Endothelial cell of umbilical vein (primary cell): ENCODE results near the gene APC2. TPM values are rescaled to one million over a fixed set of nuclear protein-coding genes. Genes with fewer than 3 reads are reported as not detected.
"Not testable (repeated sequence)": the region's sequence is repeated elsewhere in the genome, so short reads cannot be mapped to it uniquely, and the experiment has no call there.

Experiments used
- BruUV-seq: library from RNA; stranded (reverse); fragments of 400-500 nt; replicated peaks from 2 replicates; lab custom pipeline; 2021; lab: Mats Ljungman, UMichigan
- CTCF ChIA-PET: fragments of 300-600, 350-600 bp; sonication (Branson Sonifier 250); formaldehyde crosslinking; loops from one replicate; lab custom pipeline; 2021; ENCODE audit warnings: antibody characterized with exemption, inconsistent platforms; lab: Charles Lee
- POLR2A ChIA-PET: fragments of 300-600, 350-600 bp; sonication (Branson Sonifier 250); formaldehyde crosslinking; loops from one replicate; lab custom pipeline; 2021; ENCODE audit warnings: antibody characterized with exemption, inconsistent platforms; lab: Charles Lee
- DNase-seq: peaks from one replicate; pipeline ENCODE4 v3.0.0-alpha.2; 2011; ENCODE audit warnings: low read depth, low spot score
- FAIRE-seq: peaks from 2 replicates; lab custom pipeline; 2011; peaks lifted over from hg19 to GRCh38; lab: Jason Lieb, UNC
- H2AFZ ChIP-seq: 2 replicates; pipeline ENCODE4 v1.6.0; 2012; ENCODE audit warnings: low read depth, low read length, control low read depth, inconsistent platforms
- H3K27ac ChIP-seq: 2 replicates; pipeline ENCODE4 v1.5.1; 2011; ENCODE audit warnings: low read depth, mild to moderate bottlenecking, control low read depth, low read length, moderate library complexity; ENCODE audit not compliant: insufficient read depth
- H3K27me3 ChIP-seq, 2 experiments: 2 replicates each; pipeline versions ENCODE4 v1.6.0 to v1.6.1; 2011; ENCODE audit warnings: low read length in 2 of 2, mixed read lengths in 1 of 2; ENCODE audit not compliant: control insufficient read depth in 2 of 2, insufficient read depth in 2 of 2
- H3K36me3 ChIP-seq, 2 experiments: 2 replicates in 1 of 2; 3 replicates in 1 of 2; pipeline ENCODE4 v1.5.1; 2011; ENCODE audit warnings: low read length in 2 of 2, mild to moderate bottlenecking in 1 of 2, moderate library complexity in 1 of 2; ENCODE audit not compliant: control insufficient read depth in 2 of 2, insufficient read depth in 2 of 2; ENCODE audit errors: extremely low read depth in 1 of 2
- H3K4me1 ChIP-seq: 3 replicates; pipeline ENCODE4 v1.5.1; 2011; ENCODE audit warnings: mild to moderate bottlenecking, low read length; ENCODE audit not compliant: control insufficient read depth, insufficient read depth; ENCODE audit errors: extremely low read depth
- H3K4me2 ChIP-seq: 2 replicates; pipeline ENCODE4 v1.6.1; 2011; ENCODE audit warnings: low read length, control low read depth, mixed read lengths; ENCODE audit not compliant: insufficient read depth
- H3K4me3 ChIP-seq, 3 experiments: fragments of 200-600 bp in 1 of 3; sonication (generic), shearing (Covaris generic) in 1 of 3; replicated peaks in 1 of 3; 2 replicates each; pipeline ENCODE4 v1.5.1; 2011 to 2016; ENCODE audit warnings: control low read depth in 3 of 3, low read length in 3 of 3, mild to moderate bottlenecking in 2 of 3, inconsistent platforms in 1 of 3, low read depth in 1 of 3, moderate library complexity in 1 of 3; ENCODE audit not compliant: insufficient read depth in 1 of 3
- H3K79me2 ChIP-seq: 2 replicates; pipeline ENCODE4 v1.6.0; 2012; ENCODE audit warnings: low read length, inconsistent platforms; ENCODE audit not compliant: control insufficient read depth, insufficient read depth
- H3K9ac ChIP-seq: replicated peaks from 2 replicates; pipeline ENCODE3; 2011; ENCODE audit warnings: low read length, control low read depth; ENCODE audit not compliant: insufficient read depth; ENCODE audit errors: extremely low read depth
- H3K9me1 ChIP-seq: replicated peaks from 3 replicates; pipeline ENCODE4 v1.6.0; 2011; ENCODE audit warnings: mild to moderate bottlenecking, low read length; ENCODE audit not compliant: control insufficient read depth, insufficient read depth; ENCODE audit errors: extremely low read depth
- H3K9me3 ChIP-seq: replicated peaks from 2 replicates; pipeline ENCODE4 v1.5.1; 2012; ENCODE audit warnings: low read length, inconsistent platforms; ENCODE audit not compliant: control insufficient read depth, insufficient read depth
- H4K20me1 ChIP-seq: replicated peaks from 2 replicates; pipeline ENCODE3; 2011; ENCODE audit warnings: mild to moderate bottlenecking, low read length; ENCODE audit not compliant: control insufficient read depth, insufficient read depth; ENCODE audit errors: extremely low read depth
- CTCF ChIP-seq, 2 donors: IDR thresholded peaks; 1 replicate in 1 of 2; 2 replicates in 1 of 2; pipeline ENCODE4 v1.5.1; 2011; ENCODE audit warnings: low read length in 2 of 2, mild to moderate bottlenecking in 2 of 2, moderate library complexity in 2 of 2, control low read depth in 1 of 2, inconsistent platforms in 1 of 2, low read depth in 1 of 2; ENCODE audit not compliant: insufficient read depth in 1 of 2; ENCODE audit errors: extremely low read depth in 1 of 2
- FOS ChIP-seq: IDR thresholded peaks from 2 replicates; pipeline ENCODE4 v1.6.1; 2011; ENCODE audit warnings: mild to moderate bottlenecking, low read length, moderate library complexity, borderline replicate concordance; ENCODE audit not compliant: insufficient read depth
- GATA2 ChIP-seq: IDR thresholded peaks from 2 replicates; pipeline ENCODE4 v1.7.0; 2011; ENCODE audit warnings: low read depth, mild to moderate bottlenecking, moderate library complexity, mixed read lengths, low read length; ENCODE audit not compliant: insufficient read length, insufficient read depth
- JUN ChIP-seq: IDR thresholded peaks from 2 replicates; pipeline ENCODE4 v1.6.1; 2011; ENCODE audit warnings: borderline replicate concordance, low read depth; ENCODE audit not compliant: insufficient read length, insufficient read depth
- MAX ChIP-seq: IDR thresholded peaks from 2 replicates; pipeline ENCODE4 v1.6.1; 2011; ENCODE audit not compliant: insufficient read depth, insufficient read length
- MYC ChIP-seq: IDR thresholded peaks from one replicate; pipeline ENCODE4 v1.6.1; 2011; ENCODE audit warnings: mild to moderate bottlenecking, low read depth, low read length
- POLR2A ChIP-seq: IDR thresholded peaks from 2 replicates; pipeline ENCODE4 v1.6.1; 2012; ENCODE audit warnings: low read depth, mild to moderate bottlenecking, control low read depth, low read length
- dilution Hi-C: fragments of 300-500 bp; cut with MboI; formaldehyde crosslinking; loops from one replicate; pipeline ENCODE4 v1.15.0; 2019; ENCODE audit warnings: low sequenced_read_pairs; ENCODE audit not compliant: extremely low pct_ligation_motif_present
- intact Hi-C: fragments of 100-400 bp; cut with micrococcal nuclease; formaldehyde crosslinking; loops from one replicate; pipeline ENCODE4 v1.10.0; 2022
- polyA plus RNA-seq, 4 experiments: library from polyadenylated mRNA; depleted of rRNA in 3 of 4; stranded (reverse) in 3 of 4; unstranded in 1 of 4; fragments of >200 nt; gene quantifications; 2 replicates each; pipeline versions ENCODE4 v1.2.1 to v1.2.3, GENCODE V29; 2011 to 2012; ENCODE audit warnings: missing spikeins in 1 of 4
- total RNA-seq: library from RNA; stranded (reverse); gene quantifications from 2 replicates; pipeline ENCODE4 v1.2.3, GENCODE V29; 2021

The APC2 gene
- total and polyA plus RNA-seq, 2 donors (not counting 3 experiments of a cell fraction or from before 2014, with no cell fraction given): 0.01 to 0.04 TPM

- Histone ChIP-seq H3K9ac (no peak overlapping the region), H3K9me3 (no peaks in the 10 kb centered on the region), H2AFZ (no peak overlapping the region), H4K20me1 (no peaks in the 10 kb centered on the region), H3K36me3 (peaks cover 17 to 57% of the 10 kb centered on the region in 2 experiments), H3K4me3 (no peak overlapping the region), H3K27ac (no peak overlapping the region), H3K9me1 (no peaks in the 10 kb centered on the region), H3K79me2 (peaks cover 83% of the 10 kb centered on the region), H3K4me1 (peaks cover 19% of the 10 kb centered on the region), H3K27me3 (no peaks in the 10 kb centered on the region), H3K4me2 (no peak overlapping the region)
- TF ChIP-seq GATA2: no peak
- TF ChIP-seq MAX: no peak
- TF ChIP-seq JUN: no peak
- no peak for TF ChIP-seq MYC
- no peak for TF ChIP-seq FOS
- TF ChIP-seq POLR2A: no peak
- TF ChIP-seq CTCF (IDR thresholded peaks at IDR 0.05; ENCODE audit: extremely low read depth in 1 of 2, insufficient read depth in 1 of 2, low read depth in 1 of 2, low read length in 2 of 2): no peak
- FAIRE-seq: no peak
- dilution Hi-C loops: no loop called here
- intact Hi-C loops: no loop called here
- POLR2A ChIA-PET: no interaction called here
- DNase-seq: no peak
- CTCF ChIA-PET: no interaction called here
- BruUV-seq: no TSS peak
Measured at GRCh38 chr19:1418951-1419738, 30.8 kb upstream of the APC2 start.

DNA sequence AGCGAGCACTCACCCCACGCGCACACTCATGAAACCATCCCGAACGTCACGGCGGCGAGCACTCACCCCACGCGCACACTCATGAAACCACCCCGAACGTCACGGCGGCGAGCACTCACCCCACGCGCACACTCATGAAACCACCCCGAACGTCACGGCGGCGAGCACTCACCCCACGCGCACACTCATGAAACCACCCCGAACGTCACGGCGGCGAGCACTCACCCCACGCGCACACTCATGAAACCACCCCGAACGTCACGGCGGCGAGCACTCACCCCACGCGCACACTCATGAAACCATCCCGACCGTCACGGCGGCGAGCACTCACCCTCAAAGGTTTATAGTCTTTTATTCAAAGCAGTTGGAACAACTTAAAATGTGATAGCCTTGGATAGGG lies 29.8 kb upstream of the APC2 start:
- H3K27ac ChIP-seq, H3K9me3 ChIP-seq, H3K27me3 ChIP-seq, dilution Hi-C loops, DNase-seq, H2AFZ ChIP-seq, H3K4me3 ChIP-seq, BruUV-seq, H3K9me1 ChIP-seq, FAIRE-seq, H4K20me1 ChIP-seq, H3K4me2 ChIP-seq, H3K9ac ChIP-seq, POLR2A ChIA-PET, intact Hi-C loops: not testable (repeated sequence)
- peaks cover 21 to 61% of the 10 kb centered on the region in 2 experiments for H3K36me3 ChIP-seq
- CTCF ChIA-PET: interaction anchor here (0.6 kb wide), 1 partner anchor 11 kb away, joined by 3 read pairs; no protein-coding TSS in a partner anchor
- H3K4me1 ChIP-seq: peaks cover 15% of the 10 kb centered on the region
- H3K79me2 ChIP-seq: peaks cover 79% of the 10 kb centered on the region
